ENCODE measurements around the gene MCF2L.

Gene MCF2L

DNA sequence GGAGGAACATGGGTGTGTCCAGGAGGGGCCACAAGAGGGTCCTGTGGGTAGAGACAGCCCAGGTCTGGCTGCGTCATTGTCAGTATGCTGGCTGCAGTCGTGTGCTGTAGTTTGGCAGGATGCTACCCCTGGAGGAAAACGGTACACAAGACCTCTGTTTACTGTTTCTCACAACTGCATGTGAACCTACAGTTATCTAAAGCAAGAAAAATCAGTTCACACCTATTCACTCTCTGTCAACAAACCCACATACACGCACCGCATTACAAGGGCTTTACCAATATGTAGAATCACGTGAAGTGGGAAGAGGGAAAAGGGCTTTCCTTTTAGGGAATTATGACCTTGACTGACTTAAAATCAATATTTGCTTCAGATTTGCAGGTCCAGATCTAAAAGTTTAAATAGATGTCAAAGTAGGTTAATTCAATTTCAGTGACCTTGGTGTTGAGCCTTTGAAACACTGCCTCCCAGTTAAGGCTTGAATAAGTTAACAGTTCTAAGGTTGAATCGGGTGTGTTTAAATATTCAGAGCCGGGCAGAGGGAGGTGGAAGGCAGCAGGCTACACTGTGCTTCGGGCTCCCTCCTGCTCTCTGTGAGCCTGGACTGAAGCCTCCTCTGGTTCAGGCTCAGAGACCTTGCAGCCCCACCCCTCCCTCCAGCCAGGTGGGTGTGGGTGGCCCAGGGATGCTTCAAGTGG lies 17.2 kb upstream of the MCF2L start:
- no peak for DNase-seq

DNA sequence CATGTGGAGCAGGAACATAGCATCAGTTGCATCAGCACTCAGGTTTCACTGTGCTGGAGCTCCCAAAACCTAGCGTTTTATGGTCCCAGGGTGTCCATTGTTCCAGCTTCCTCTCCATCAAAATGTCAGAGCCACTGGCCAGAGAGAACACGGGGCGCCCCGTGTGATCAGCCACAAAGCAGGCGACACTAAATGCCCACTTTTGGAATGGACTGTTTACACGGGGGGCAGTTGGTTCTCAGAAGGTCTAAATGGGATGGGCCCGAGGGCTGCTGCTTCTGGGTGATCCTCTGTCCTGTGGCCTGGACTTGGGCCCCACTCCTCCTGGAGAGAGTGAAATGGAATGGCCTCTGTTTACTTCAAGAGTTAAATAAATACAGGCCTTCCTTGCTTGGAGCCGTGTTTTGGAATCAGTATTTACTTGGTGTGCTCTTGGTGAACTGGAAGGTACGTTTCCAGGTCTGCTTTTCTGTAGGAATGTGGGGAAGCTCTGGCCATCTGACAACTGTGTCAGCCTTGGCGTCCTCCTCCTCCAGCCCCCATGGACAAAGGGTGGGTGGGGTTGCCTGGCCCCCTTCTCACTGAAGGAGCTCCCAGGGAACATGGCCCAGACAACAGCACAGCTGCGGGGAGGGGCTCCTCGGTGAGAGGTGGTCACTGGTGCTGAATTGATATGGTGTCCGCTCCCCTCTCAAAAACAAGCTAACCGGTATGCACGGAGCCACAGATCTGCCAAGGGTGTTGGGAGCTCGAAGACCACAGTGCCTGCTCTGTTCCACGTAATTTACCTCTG lies 16.1 kb upstream of the MCF2L start:
- DNase-seq, result no peak

DNA sequence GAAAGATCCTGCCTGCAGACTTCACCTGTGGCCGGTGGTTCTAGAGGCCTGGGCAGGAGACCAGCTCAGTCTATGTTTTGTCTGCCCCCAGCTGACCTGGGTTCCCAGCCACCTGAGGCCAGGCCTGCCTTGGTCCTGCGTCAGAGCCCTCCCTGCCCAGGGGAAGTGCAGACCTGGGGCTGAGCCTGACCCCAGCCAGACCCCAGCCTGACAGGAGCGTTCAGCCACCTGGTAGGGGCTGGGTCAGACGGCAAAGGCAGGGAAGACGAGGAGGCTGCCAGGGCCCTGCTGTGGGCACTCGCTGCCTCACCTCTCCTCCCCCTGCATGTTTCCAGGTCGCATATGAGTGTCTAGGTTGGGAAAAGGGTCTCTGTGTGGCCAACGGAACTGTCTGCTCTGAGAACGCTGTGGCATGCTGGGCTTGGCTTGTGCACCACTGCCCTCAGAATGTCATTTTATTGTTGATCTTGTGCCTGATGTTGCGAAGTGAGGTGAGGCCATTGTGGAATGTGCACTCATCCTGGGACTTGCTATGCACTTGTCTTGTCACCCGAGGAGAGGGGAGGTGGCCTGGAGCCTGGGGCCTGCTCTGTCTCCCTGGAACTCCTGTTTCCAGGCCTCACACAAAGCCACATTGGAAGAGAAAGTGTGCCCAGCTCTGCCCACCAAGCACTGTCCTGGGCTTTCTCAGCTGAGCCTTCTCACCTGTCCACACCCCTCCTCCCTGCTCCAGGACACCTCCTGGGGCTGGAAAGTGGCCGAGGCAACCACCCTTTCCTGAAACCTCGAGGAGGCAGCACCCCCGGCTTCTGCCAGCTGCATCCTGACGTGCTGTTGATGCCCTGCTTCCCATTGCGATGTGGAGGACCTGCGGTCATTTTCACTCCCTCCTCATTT lies 15.2 kb upstream of the MCF2L start:
- no peak for DNase-seq

DNA sequence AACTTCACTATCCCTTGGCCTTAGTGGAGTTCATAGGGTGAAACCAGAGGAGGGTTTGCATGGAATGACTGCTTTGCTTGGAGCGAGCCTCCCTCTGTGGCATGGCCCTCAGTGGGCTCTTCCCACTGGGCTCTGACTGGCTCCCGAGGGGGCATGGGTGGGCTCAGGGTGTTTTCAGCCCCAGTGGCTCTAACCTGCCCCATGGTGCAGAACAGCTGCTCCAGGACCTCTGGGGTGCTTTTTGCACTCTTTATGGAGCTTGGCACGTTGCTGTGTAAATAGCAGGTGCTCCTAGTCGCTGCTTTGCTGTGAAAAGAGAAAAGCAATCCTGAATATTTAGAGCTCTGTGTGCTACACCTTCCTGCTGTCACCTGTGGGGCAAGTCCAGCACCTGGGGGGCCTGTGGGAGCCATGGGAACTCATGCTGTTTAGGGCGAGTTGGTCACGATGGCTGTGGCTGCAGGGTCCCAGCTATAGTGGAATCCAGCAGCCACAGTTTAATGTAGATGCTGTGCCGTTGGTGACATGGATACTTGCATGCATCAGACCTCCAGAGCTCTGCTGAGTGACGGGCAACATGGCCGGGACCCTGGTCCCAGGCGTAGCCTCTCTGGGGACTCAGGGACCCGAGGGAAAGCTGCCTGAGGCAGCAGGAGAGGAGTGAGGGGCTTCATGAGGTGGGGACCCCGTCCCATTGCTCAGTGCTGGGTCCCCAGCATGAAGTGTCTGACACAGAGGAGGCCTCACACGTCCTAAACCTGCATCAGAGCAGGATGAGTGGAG lies 14.3 kb upstream of the MCF2L start:
- DNase-seq, result no peak

DNA sequence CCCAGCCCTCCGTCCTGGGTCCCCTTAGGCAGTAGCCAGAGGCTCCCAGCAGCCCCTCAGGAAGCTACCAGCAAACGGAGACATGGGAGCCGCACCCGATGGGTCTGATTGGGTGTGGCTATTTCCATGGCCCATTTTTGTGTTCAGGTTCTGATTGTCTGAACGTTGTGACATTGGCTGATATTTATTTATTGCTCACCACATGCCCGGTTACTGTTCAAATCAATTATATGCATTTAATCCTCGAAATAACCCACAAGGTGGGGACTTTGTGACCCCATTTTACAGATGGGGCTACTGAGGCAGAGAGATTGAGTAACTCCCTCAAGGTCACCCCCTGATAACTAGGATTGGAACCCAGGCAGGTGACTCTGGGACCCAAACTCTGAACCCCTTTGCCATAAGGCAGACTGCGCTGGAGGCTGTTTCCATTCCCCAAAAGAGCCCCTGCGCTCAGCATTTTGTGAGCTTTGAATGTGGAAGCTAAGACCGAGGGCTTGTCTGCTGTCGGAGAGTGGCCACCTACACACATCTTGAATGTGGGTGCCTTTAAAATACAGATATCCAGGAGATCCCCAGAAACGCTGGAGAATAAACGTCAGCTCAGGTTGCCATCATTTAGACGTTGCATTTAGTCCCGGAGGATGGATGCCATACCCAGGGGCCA lies 13.6 kb upstream of the MCF2L start:
- no peak for DNase-seq

DNA sequence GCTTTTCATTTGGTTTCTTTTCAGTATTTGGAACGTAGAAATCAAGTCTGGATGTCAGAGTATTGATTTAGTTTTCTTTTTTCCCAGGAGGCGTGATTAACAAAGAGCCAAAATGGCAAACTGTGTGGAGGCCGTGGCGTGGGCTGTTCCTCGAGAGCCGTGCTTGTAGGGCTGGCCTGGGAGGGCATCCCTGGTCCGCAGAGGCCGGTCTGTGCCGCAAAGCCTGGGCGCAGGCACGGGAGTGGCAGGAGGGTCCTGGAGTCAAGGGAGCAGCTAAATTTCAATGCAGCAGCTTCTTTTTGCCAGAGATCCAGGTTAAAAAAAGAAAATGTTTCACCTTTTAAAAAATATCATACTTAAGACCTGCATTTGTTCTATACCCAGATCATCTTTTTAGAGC lies 13.1 kb upstream of the MCF2L start:
- no peak for DNase-seq

DNA sequence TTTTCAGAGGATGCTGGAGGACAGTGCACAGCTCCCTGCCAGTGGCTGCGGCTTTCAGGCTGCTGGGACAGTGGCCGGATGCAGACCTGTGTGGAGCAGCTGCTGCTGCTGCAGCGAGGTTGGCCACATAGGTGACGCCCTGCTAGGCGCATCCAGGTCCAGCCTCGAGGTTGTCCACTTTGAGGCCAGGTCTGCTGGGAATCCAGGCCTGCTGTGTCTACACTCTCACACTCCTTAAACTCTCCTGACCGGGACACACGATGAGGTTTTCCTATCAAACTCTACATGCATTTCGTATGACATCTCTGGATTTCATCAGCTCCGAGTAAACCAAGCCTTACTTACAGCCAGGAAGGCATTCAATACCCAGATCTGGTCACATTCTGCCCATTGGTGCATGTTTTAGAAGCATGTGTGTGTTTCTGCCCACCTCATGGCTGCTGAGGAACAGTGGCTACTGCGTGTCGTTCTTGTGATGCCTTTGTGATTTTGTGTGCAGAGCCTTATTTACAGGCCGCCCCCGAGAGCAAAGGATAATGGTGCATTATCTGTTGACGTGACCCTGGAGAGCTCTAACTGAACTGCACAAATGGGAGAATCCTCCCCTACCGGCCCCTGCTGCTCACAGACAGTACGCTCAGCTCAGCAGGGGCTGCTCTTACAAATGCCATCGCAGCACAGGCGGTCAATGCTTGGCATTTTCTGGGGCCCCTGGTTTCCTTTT lies 12.3 kb upstream of the MCF2L start:
- DNase-seq, result no peak

DNA sequence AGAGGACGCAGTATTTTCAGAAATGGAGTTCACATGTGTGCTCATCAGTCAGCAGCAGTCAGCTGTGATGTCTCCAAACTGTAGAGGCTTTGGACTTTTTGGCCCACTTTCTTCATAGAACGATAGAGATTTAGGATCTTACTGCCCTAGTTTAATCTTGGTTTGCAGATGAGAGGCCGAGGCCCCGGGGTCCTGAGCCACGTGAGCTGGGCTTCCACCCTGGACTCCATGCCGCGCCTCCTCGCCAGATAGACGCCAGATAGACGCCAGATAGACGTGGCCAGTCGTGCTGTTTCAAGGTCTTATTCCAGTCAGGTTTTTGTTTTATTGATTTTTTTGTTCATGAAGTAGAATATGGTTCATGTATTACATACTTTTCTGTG lies 11.7 kb upstream of the MCF2L start:
- no peak for DNase-seq

DNA sequence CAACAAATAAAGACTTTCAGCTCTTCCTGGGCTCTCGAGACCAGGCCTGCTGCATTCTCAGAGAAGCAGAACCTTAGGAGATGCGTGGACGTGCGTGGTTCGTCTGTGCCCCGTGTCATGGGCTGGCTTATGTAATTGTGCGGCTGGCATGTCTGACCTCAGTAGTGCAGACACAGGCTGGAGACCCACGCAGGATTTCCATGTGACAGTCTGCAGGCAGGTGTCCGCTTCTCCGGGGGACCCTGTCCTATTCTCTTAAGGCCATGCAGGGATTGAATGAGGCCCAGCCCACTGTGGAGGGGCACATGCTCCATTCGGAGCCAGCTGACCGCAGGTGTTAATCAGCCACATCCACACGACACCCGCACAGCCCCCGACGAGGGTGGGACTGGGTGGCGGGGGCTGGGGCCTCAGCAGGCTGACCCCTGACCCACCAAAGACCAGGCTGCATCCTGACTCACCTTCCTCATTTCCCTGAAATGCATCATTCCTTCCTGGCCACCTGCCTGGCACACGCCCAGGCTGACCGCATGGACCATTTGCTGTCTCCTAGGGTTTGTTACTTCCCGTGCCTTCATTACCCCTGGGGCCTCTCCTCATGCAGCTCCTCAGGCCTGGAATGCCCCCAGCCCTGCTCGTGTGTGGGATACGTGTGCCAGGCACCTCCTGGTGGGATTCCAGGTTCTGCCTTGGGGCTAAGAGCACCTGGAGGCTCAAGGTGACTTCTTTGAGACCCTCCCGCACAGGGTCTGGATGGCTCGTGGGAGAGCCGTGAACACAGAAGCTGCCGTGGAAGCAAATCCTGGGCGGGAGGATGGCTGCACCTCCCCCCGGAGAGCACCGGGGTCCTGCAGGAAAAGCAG lies 10.7 kb upstream of the MCF2L start:
- no peak for DNase-seq

DNA sequence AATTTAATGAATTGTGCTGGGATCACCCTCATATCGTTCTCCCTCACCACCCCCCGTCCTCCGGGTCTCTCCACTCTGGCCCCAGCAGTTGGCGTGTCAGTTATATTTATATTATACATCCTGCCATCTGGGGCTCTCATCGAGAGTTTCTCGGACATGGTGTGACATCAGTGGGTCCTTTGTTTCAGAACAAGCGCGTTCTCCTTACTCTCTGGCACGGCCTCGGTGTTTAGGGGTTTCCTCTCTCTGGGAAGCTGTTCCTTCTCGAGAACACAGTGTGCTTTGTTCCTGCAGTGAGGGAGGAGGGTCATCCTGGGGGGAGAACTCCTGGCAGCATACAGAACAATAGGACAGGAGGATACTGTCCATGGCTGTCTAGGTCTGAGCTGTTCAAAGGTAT lies 9.8 kb upstream of the MCF2L start:
- no peak for DNase-seq

DNA sequence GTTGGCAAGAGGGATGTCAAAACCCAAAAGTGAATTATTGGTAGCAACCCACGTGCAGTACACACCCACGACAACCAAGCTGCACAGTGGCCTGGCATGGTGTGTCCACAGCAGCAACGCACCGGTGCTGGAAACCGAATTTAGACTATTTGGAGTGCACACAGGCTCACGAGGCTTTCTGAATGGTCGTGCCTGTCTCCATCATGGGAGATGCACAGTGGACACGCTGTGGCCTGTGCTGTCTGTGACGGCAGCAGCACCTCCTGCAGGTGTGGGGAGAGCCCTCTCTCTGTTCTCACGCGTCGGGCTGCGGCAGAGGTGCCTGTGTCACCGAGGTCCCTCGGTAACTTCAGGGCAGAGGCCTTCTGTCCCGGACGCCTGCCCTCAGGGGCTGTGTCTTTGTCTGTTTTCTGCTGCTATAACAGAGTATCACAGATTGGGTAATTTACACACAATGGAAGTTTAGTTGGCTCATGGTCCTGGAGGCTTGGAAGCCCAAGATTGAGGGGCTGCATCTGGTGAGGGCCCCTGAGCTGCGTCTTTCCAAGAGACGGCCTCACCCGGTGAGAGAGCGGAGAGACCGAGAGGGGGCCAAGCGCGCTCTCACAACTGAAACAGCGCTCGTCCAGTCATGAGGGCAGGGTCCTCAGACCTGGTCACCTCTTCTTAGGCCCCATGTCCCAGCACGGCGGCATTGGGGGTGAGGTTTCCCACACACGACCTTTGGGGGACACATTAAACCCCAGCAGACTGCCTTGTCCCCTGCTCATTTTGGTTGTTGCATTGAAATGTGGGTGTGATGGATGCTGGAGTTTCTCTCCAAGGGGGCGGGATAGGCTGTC lies 9.1 kb upstream of the MCF2L start:
- no peak for DNase-seq

DNA sequence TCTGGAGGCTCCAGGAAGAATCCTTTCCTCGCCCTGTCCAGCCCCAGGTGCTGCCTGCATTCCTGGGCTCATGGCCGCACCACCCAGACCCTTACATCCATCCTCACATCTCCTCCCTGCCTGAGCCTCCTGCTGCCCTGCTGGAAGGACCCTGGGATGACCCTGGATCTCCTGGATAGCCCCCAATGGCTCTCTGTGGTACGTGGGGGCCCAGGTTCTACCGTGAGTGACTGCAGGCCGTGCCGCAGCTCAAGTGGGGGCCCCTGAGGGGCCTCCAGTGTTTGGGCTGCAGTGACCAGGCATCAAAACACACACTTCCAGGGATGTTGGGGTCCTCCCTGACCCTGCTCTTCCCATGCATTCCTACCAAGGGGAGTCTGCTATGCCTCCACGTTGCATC lies 8.3 kb upstream of the MCF2L start:
- no peak for DNase-seq

DNA sequence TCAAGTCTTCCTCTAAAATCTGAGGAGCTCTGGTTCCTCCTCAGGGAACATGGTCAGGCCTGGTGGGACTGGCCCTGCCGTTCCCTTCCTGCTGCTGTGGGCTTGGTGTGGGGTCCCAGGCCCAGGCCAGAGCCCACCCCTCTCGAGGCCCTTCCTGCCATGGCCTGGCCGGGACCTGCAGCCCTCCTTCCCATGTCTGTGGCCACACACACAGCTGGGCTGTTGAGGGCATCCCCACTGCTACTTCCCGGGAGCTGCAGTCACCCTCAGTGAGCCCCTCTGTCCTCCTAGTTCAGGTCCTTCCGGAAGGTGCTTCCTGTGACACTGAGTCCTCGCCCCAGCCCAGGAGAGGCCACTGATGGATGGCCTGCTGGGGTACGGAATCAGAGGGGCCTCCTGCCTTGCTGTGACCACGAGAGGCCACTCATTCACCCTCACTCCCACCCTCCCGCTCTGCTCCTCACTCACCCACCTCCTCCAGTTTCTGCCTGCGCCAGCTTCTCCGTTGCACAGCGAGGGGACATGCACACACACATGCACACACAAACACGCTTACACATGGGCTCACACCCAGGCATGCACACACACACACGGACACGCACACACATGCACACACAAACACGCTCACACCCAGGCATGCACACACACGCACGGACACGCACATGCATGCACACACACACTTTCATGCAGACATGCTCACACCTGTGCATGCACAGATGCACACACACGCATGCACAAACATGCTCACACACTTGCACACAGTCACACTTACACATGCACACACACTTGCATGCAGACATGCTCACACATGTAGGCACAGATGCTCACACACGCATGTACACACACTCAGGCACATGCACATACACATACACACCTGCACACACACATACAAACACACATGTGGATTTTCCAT lies 7.3 kb upstream of the MCF2L start:
- DNase-seq, result no peak

DNA sequence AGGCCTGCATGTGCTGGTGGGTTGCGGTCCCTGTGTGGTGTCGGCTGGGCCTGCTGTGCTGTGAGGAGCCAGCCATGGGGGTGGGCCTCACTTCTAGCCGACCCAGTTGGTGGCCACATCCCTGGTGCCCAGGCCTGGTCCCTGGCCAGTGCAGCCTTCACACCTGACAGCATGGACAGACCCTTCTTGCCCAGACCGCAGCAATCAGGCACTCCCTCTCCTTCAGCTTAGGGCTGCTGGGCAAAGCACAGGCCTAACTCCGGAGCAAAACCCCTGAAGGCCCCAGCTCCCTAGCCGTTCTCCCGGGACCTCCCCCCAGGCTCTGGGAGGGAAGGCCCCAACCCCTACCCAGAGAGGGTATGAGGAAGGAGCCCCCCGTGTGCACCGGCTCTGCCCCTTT lies 6.6 kb upstream of the MCF2L start:
- DNase-seq, result no peak

DNA sequence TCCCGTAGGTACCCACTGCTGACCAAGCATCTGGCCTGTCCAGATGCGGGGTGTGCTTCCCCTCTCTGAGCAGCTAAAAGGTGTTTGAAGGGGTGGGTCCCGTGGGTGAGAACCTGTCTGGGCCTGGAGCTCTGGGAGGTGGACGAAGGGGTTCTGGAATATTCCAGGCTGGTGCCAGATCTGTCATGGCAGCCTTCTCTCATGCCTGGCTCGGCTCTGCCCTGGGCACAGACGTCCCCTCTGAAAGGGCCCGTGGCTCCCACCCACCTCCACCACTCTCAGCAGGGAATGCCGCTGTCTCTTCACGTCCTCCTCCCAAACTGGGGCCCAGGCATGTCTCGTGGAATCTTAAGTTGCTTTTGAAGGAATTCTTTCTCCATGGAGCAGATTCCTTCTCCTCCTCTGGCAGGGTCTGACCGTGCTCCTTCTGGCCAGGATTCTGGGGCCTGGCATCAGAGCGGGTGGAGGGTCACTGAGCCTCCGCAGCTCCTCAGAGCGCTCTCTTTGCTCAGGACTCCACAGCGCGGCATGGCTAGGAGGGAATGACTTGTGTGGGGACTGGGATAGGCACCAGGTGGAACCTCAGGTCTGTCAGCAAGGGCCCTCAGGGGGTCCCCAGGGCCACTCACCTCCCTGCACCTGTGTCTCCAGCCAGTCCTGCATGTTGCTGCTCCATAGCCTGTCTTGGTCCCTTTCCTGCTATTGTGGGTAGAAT lies 5.9 kb upstream of the MCF2L start:
- DNase-seq, result no peak

DNA sequence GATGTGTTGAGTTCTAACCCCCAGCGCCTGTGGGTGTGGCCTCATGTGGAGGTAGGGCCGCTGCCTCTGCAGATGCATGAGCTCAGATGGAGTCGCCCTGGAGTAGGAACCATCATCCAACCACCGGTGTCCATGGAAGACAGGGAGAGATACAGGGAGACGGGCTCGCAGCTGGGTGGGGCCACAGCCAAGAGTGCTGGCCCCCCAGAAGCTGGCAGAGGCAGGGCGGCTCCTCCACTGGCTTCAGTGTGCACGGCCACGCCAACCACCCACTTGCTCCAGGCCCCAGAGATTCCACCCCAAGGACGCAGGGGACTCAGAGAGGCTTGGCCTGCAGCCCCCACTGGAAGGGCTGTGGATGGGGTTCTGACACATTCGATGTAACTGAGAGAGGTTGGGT lies 5.4 kb upstream of the MCF2L start:
- DNase-seq, result no peak

DNA sequence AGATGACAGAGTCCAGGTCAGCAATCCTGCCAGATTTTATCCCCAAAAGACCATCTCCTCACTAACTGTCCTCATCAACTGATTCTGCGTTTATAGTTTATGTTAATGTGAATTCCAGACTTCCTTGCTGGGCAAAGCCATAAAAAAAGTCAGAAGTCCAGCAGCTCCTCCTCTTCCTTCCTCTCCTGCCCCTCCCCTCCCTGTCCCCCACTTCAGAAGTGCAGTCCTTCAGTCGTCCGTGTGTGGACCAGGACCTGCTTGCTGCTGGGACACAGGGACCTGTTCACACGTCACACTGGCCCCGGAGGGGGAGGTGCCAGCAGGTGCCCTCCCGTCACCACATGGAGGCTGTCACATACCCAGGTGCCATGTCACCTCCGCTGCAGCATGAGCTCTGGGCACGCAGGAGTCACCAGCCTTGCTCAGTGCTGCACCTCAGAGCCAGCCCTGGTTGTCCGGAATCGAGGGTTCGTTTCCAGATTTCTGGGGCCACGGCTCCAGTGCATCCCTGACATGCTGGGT lies 4.0 kb upstream of the MCF2L start:
- DNase-seq, result no peak
